K562 (cell line): ENCODE data around the gene COL1A1.

Experiments
- HDAC2 ChIP-seq: fragments of 450-650 bp; IDR thresholded peaks from 2 replicates; pipeline ENCODE4 v1.6.1; 2016; ENCODE audit warnings: mild to moderate bottlenecking
- RAD21 ChIP-seq, 2 experiments: fragments of 250-450 bp in 1 of 2; fragments of 450-650 bp in 1 of 2; sonication (Bioruptor Pico) in 1 of 2; formaldehyde crosslinking in 1 of 2; IDR thresholded peaks in 1 of 2; conservative IDR thresholded peaks in 1 of 2; 2 replicates each; pipeline versions ENCODE4 v1.4.0 to v1.8.0; 2020 to 2022; ENCODE audit warnings: mild to moderate bottlenecking in 2 of 2, moderate library complexity in 1 of 2
- ZNF696 ChIP-seq: fragments of 250-450 bp; sonication (Bioruptor Pico); conservative IDR thresholded peaks from 2 replicates; pipeline ENCODE4 v1.4.0; 2020; ENCODE audit warnings: mild to moderate bottlenecking, moderate library complexity
- TF ChIP-seq, protein P1 (sequence below): sonication (generic); formaldehyde crosslinking; IDR thresholded peaks from 2 replicates; pipeline ENCODE4 v1.9.0; 2022; ENCODE audit warnings: mild to moderate bottlenecking, missing genetic modification reagents
- TF ChIP-seq, protein P2 (sequence below), 3 experiments: IDR thresholded peaks in 2 of 3; conservative IDR thresholded peaks in 1 of 3; 2 replicates each; pipeline ENCODE4 v1.5.1; 2011 to 2012; ENCODE audit warnings: low read length in 3 of 3, mild to moderate bottlenecking in 3 of 3, control low read depth in 2 of 3, improper control_type of control experiment in 1 of 3, inconsistent platforms in 1 of 3, low read depth in 1 of 3, mixed read lengths in 1 of 3, moderate library complexity in 1 of 3; ENCODE audit not compliant: insufficient read depth in 2 of 3

DNA sequence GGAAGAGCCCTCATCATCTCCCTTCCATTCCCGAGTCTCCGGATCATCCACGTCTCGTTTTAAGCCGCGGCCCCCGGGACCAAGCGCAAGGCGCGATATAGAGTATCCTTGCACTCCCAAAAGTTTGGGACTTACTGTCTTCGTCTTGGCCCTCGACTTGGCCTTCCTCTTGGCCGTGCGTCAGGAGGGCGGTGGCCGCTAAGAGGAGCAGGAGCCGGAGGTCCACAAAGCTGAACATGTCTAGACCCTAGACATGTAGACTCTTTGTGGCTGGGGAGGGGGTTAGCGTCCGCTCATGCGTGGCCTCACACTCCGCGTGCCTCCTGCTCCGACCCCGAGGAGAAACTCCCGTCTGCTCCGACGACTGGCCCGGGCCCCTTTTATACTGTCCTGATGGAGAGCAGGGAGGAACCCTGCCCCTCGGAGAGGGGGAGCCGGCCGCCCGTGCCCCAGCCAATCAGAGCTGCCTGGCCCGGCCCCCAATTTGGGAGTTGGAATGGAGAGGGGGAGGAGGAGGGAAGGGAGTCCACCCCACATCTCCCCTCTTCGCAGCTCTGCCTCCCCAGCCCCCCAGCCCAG, at the start of gene COL1A1:
- TF ChIP-seq, protein P1, sequence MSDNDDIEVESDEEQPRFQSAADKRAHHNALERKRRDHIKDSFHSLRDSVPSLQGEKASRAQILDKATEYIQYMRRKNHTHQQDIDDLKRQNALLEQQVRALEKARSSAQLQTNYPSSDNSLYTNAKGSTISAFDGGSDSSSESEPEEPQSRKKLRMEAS (CRISPR knock-in tag), result no peak
- TF ChIP-seq, protein P2, sequence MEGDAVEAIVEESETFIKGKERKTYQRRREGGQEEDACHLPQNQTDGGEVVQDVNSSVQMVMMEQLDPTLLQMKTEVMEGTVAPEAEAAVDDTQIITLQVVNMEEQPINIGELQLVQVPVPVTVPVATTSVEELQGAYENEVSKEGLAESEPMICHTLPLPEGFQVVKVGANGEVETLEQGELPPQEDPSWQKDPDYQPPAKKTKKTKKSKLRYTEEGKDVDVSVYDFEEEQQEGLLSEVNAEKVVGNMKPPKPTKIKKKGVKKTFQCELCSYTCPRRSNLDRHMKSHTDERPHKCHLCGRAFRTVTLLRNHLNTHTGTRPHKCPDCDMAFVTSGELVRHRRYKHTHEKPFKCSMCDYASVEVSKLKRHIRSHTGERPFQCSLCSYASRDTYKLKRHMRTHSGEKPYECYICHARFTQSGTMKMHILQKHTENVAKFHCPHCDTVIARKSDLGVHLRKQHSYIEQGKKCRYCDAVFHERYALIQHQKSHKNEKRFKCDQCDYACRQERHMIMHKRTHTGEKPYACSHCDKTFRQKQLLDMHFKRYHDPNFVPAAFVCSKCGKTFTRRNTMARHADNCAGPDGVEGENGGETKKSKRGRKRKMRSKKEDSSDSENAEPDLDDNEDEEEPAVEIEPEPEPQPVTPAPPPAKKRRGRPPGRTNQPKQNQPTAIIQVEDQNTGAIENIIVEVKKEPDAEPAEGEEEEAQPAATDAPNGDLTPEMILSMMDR (IDR thresholded peaks at IDR 0.05 in 2 of 3, conservative IDR thresholded peaks at IDR 0.05 in 1 of 3; ENCODE audit: insufficient read depth in 2 of 3, low read depth in 1 of 3, low read length in 3 of 3), result no peak
- TF ChIP-seq HDAC2, result no peak
- TF ChIP-seq ZNF696, result no peak
- TF ChIP-seq RAD21 (CRISPR knock-in tag; conservative IDR thresholded peaks at IDR 0.05 in 1 of 2, IDR thresholded peaks at IDR 0.05 in 1 of 2), result no peak
